Glomerular endothelial cell (primary cell): Measurements from ENCODE around the gene TSPAN6. TPM values are rescaled to one million over a fixed set of nuclear protein-coding genes. Genes with fewer than 3 reads are reported as not detected.
A peak's percentile ranks its signal among the peaks of the same experiment; 100 is the strongest.

Experiments
- DNase-seq: peaks from one replicate; pipeline ENCODE4 v3.0.0-alpha.2; 2011; ENCODE audit warnings: low read depth, low spot score; ENCODE audit errors: extremely low read depth
- total RNA-seq: library from RNA; depleted of rRNA; stranded (reverse); fragments of >200 nt; gene quantifications from 2 replicates; pipeline ENCODE4 v1.2.3, GENCODE V29; 2015

TSPAN6 gene
- total RNA-seq, result 32.5 and 34.1 TPM in 2 replicates

DNA sequence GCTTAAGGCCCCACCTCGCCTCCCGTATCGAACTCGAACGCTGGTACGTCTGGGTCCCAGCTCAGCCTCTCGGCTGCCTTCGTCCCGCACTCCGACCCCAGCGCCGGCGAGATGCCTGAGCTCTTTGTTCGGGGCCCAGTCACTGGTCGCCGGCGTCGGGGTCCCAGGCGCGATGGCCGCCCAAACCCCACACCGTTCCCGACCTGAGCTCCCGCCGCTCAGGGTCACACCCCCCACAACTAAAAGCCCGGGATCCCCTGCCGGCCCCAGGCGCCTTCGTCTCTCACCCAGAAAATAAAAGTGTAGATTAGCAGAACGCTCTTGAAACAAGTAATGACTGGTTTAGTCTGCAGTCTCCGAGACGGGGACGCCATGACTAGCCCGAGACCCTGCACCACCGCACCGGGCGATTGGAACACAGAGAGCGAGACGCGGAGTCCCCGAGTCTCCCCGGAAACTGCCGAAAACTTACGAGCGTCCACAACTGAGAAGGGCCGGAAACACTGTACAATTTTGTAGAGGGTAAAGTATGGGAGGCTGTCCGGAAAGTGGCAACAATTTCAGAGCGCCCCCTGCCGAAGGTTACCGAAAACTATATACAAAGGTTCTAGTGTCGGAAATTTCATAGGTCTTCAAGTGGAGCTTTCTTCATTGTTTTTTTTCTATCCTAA, at the start of gene TSPAN6:
TSS of gene TSPAN6 (minus strand) at position 486 of the 671 bp plus-strand sequence. CDS start at position 374, 112 bp downstream.
- no peak for DNase-seq

DNA sequence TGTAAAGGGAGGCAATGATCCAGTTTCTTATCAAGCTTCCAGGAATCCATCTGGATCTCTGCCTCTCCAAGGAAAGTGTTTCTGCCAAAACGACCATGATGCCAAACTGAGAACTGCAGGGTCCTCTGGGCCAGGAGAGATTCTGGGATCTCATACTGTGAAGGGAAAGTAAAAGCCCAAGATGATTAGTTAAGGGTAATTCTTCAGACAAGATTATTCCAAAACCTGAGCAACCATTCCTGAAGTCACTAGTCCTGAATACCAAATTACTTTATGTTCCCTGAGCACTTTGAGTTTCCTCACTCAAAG, 49.3 kb upstream of the TSPAN6 start:
- no peak for DNase-seq

- peak; percentile 71 for DNase-seq
Measured at GRCh38 chrX:100685284-100685996, 48.8 kb upstream of the TSPAN6 start.

GRCh38 chrX:100682939-100683338, 46.3 kb upstream of the TSPAN6 start:
- DNase-seq, result no peak

- DNase-seq, result no peak
Measured at GRCh38 chrX:100681599-100681998, 45.0 kb upstream of the TSPAN6 start.

GRCh38 chrX:100680756-100681155, 44.1 kb upstream of the TSPAN6 start:
- DNase-seq, result no peak

DNA sequence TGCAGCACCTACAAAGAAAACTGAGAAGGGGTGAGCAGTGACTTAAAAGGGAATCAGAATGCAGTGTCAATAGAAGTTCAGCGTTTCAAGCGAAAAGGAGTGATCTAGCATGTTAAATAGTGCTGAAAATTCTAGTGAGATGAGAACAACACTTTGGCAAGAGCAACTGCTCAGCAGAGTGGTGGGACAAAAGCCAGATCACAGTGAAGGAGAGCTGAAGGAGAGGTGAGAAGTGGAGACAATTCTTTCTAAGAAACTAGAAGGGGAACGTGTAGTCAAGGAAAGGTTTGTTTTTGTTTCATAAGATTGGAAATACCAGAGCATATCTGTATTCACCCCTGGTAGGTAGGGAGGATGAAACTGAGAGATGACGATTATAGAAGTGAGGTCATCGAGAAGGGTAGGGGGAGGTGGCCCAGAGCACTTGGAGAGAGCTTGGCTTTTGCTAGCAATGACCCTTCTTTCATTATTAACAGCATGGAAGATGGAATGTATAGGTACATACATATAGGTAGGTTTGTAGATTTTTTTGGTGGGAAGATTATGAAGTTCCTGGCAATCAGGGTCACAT, 41.1 kb upstream of the TSPAN6 start:
- DNase-seq, result no peak

GRCh38 chrX:100674705-100675104, 38.1 kb upstream of the TSPAN6 start:
- DNase-seq, result no peak

DNA sequence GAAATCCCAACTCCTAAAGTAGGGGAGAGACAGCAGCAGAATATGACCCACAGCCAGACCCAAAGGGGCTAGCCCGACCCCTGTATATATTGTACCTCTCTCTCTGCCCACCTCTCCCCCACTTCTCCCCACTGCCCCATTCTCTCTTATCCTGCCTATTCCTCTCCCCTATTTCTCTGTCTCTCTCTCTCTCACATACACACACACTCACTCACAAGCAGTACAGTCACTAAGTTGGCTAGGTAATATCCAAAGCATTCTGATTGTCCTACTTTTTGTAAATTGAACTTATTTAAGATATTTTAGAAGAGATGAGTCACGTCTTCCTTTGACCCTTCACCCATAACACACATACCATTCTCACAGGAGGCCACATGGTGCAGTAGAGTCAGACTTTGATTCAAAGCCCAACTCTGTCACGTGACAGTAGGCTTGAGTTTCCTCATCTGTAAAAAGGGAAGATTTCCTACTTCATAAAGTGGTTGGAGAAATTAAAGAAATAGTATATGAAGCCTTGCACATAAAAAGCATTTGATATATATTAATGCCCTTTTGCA, 36.9 kb upstream of the TSPAN6 start:
- no peak for DNase-seq

- DNase-seq, result no peak
Measured at GRCh38 chrX:100672966-100673365, 36.4 kb upstream of the TSPAN6 start.

DNA sequence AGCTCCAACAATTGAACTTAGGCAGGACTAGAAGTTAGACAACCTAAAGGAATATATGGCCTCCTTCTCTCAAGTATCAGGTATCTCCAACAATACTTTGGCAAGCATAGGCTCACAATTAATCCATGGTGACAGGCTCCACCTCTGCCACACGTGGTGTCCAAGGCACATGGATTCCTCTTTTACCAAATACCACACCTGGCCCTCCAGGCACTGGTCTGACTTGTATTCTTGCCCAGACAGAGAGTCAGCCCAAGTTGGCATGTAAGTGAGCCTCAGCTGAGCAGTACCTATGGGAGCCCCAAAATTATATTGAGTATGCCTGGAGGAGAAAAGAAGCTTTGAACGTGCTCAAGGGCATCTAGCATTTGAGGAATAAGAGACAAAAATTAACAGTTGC, 27.0 kb upstream of the TSPAN6 start:
- DNase-seq, result no peak

GRCh38 chrX:100662796-100663195, 26.2 kb upstream of the TSPAN6 start:
- DNase-seq, result no peak

GRCh38 chrX:100662170-100662569, 25.6 kb upstream of the TSPAN6 start:
- DNase-seq, result no peak

- no peak for DNase-seq
Measured at GRCh38 chrX:100659431-100660137, 23.0 kb upstream of the TSPAN6 start.

DNA sequence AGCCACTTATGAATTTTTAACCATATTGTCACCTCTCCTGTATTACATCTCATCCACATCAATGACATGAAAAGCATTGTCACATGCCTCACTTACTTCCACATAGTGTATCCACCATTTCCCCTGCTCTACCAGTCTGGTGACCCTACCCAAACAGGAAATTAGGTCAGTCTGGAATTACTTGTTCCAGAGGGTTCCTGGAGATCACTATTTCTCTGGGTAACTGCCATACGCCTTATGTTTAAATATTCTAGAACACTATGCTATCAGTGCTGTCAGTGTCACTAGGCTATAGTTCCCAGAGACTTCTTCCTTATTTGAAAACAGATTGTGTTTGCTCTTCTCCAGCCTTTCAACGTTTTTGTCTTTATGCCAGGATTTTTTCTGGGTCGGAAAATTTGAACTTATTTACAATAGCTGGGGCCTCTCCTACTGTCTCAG, 22.4 kb upstream of the TSPAN6 start:
- DNase-seq, result no peak

GRCh38 chrX:100654261-100654660, 17.7 kb upstream of the TSPAN6 start:
- DNase-seq, result no peak

GRCh38 chrX:100652266-100652665, 15.7 kb upstream of the TSPAN6 start:
- no peak for DNase-seq

DNA sequence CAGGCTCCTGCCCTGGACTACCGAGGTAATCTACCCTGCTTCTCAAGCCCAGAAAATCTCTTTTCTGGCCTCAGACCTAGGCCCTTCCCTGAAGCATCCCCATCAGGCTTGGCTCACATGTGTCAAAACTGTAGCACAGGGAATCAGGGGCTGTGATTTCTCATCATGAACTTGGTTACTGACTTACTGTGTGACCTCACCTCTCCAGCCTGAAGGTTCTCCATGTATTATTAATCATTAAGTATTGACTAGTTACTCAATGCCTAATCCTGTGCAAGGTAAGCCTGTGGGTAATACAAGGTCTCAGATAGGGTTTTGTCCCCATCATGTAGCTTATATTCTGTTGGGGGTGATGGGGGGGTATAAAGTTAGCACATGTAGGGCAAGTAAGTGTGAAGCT, 14.2 kb upstream of the TSPAN6 start:
- no peak for DNase-seq

- DNase-seq, result peak; percentile 77
Measured at GRCh38 chrX:100649550-100650356, 13.1 kb upstream of the TSPAN6 start.
